Measurements from ENCODE around the gene PPP6R3. TPM values are rescaled to one million over a fixed set of nuclear protein-coding genes. Genes with fewer than 3 reads are reported as not detected.

Gene PPP6R3
- total RNA-seq, 5 donors from 2014 or later (not counting 1 experiment from before 2014, with no cell fraction given), result 106 to 147 (median 118) TPM

GRCh38 chr11:68439355-68440065 is 21.0 kb upstream of the PPP6R3 start:
- no peak overlapping the region for H3K27ac ChIP-seq (ENCODE audit: low read length)
- H3K4me1 ChIP-seq (ENCODE audit: control insufficient read depth in 1 of 2, extremely low read depth in 1 of 2, insufficient read depth in 2 of 2, low read length in 2 of 2), result no peaks in the 10 kb centered on the region
- no peak overlapping the region for H3K4me3 Mint-ChIP-seq
- H3K27me3 ChIP-seq (replicated peaks in 1 of 2; ENCODE audit: control insufficient read depth in 2 of 2, extremely low read depth in 1 of 2, insufficient read depth in 2 of 2, low read length in 1 of 2), result peaks cover 0 to 2% of the 10 kb centered on the region in 2 experiments
- 92% methylated on average over 16 of the region's 38 CpGs for WGBS (ENCODE audit: insufficient coverage)
- ATAC-seq (replicated peaks in 1 of 4), result no peak
- peaks cover 0 to 2% (median 0%) of the 10 kb centered on the region in 3 donors for H3K4me1 Mint-ChIP-seq
- H3K4me3 ChIP-seq (ENCODE audit: control insufficient read depth in 1 of 2, extremely low read depth in 1 of 2, low read length in 1 of 2), result no peak overlapping the region
- no peaks in the 10 kb centered on the region for H3K9me3 ChIP-seq
- H3K9me3 Mint-ChIP-seq, result no peaks in the 10 kb centered on the region
- no peak overlapping the region for H3K27ac Mint-ChIP-seq
- H3K36me3 Mint-ChIP-seq, result no peaks in the 10 kb centered on the region
- H3K36me3 ChIP-seq (ENCODE audit: control insufficient read depth in 2 of 2, extremely low read depth in 1 of 2, insufficient read depth in 1 of 2, low read length in 1 of 2), result peaks cover 0 to 14% of the 10 kb centered on the region in 2 donors
- ChIA-PET POLR2A (no interaction called here), CTCF (no interaction called here)
- DNase-seq, result no peak
- H3K27me3 Mint-ChIP-seq, result no peaks in the 10 kb centered on the region

GRCh38 chr11:68440224-68440623 is 20.3 kb upstream of the PPP6R3 start:
- POLR2A ChIA-PET, result no interaction called here

GRCh38 chr11:68441466-68442230 is 18.9 kb upstream of the PPP6R3 start:
- POLR2A ChIA-PET, result no interaction called here
- Histone ChIP-seq H3K9me3 (no peaks in the 10 kb centered on the region), H3K4me1 (ENCODE audit: control insufficient read depth in 1 of 2, extremely low read depth in 1 of 2, insufficient read depth in 2 of 2, low read length in 2 of 2) (peaks cover 0 to under 1% of the 10 kb centered on the region in 2 experiments), H3K36me3 (ENCODE audit: control insufficient read depth in 2 of 2, extremely low read depth in 1 of 2, insufficient read depth in 1 of 2, low read length in 1 of 2) (peaks cover 0 to 12% of the 10 kb centered on the region in 2 donors), H3K27me3 (replicated peaks in 1 of 2; ENCODE audit: control insufficient read depth in 2 of 2, extremely low read depth in 1 of 2, insufficient read depth in 2 of 2, low read length in 1 of 2) (peaks cover 0 to 4% of the 10 kb centered on the region in 2 experiments), H3K4me3 (ENCODE audit: control insufficient read depth in 1 of 2, extremely low read depth in 1 of 2, low read length in 1 of 2) (no peak overlapping the region), H3K27ac (ENCODE audit: low read length) (no peak overlapping the region)
- no peak for DNase-seq
- no peaks in the 10 kb centered on the region for H3K27me3 Mint-ChIP-seq
- H3K9me3 Mint-ChIP-seq, result no peaks in the 10 kb centered on the region
- H3K27ac Mint-ChIP-seq, result no peak overlapping the region
- ATAC-seq (replicated peaks in 1 of 4), result no peak
- no peak overlapping the region for H3K4me3 Mint-ChIP-seq
- H3K36me3 Mint-ChIP-seq, result no peaks in the 10 kb centered on the region
- H3K4me1 Mint-ChIP-seq, result peaks cover 0 to 2% (median 0%) of the 10 kb centered on the region in 3 donors
- CTCF ChIA-PET, result no interaction called here
- no CpG with 5 or more reads among the region's 6 CpGs for WGBS (ENCODE audit: insufficient coverage)

More at GRCh38 chr11:68440224-68440623, 20.3 kb upstream of the PPP6R3 start:
- Mint-ChIP-seq H3K36me3 (no peaks in the 10 kb centered on the region), H3K4me3 (no peak overlapping the region), H3K27me3 (no peaks in the 10 kb centered on the region), H3K9me3 (no peaks in the 10 kb centered on the region), H3K4me1 (peaks cover 0 to 2% (median 0%) of the 10 kb centered on the region in 3 donors), H3K27ac (no peak overlapping the region)
- Histone ChIP-seq H3K4me1 (ENCODE audit: control insufficient read depth in 1 of 2, extremely low read depth in 1 of 2, insufficient read depth in 2 of 2, low read length in 2 of 2) (no peaks in the 10 kb centered on the region), H3K9me3 (no peaks in the 10 kb centered on the region), H3K27ac (ENCODE audit: low read length) (no peak overlapping the region), H3K36me3 (ENCODE audit: control insufficient read depth in 2 of 2, extremely low read depth in 1 of 2, insufficient read depth in 1 of 2, low read length in 1 of 2) (peaks cover 0 to 14% of the 10 kb centered on the region in 2 donors), H3K4me3 (ENCODE audit: control insufficient read depth in 1 of 2, extremely low read depth in 1 of 2, low read length in 1 of 2) (no peak overlapping the region), H3K27me3 (replicated peaks in 1 of 2; ENCODE audit: control insufficient read depth in 2 of 2, extremely low read depth in 1 of 2, insufficient read depth in 2 of 2, low read length in 1 of 2) (peaks cover 0 to 2% of the 10 kb centered on the region in 2 experiments)
- 79% methylated on average over 8 of the region's 8 CpGs for WGBS (ENCODE audit: insufficient coverage)
- ATAC-seq (replicated peaks in 1 of 4) (no peak), DNase-seq (no peak)
- CTCF ChIA-PET, result no interaction called here

GRCh38 chr11:68442433-68442832 is 18.1 kb upstream of the PPP6R3 start:
- H3K27me3 ChIP-seq (replicated peaks in 1 of 2; ENCODE audit: control insufficient read depth in 2 of 2, extremely low read depth in 1 of 2, insufficient read depth in 2 of 2, low read length in 1 of 2), result peaks cover 0 to 2% of the 10 kb centered on the region in 2 experiments
- H3K4me3 ChIP-seq (ENCODE audit: control insufficient read depth in 1 of 2, extremely low read depth in 1 of 2, low read length in 1 of 2), result no peak overlapping the region
- peaks cover 0 to 8% of the 10 kb centered on the region in 2 experiments for H3K4me1 ChIP-seq (ENCODE audit: control insufficient read depth in 1 of 2, extremely low read depth in 1 of 2, insufficient read depth in 2 of 2, low read length in 2 of 2)
- Mint-ChIP-seq H3K9me3 (no peaks in the 10 kb centered on the region), H3K36me3 (no peaks in the 10 kb centered on the region), H3K27me3 (no peaks in the 10 kb centered on the region), H3K4me3 (no peak overlapping the region), H3K4me1 (peaks cover 2 to 3% (median 3%) of the 10 kb centered on the region in 3 donors), H3K27ac (no peak overlapping the region)
- ChIA-PET CTCF (no interaction called here), POLR2A (interaction anchor here in 1 of 2 donors (0.6 kb wide), 1 partner anchor 31 kb away, joined by 5 read pairs; no protein-coding TSS in a partner anchor)
- H3K27ac ChIP-seq (ENCODE audit: low read length), result no peak overlapping the region
- no peaks in the 10 kb centered on the region for H3K9me3 ChIP-seq
- H3K36me3 ChIP-seq (ENCODE audit: control insufficient read depth in 2 of 2, extremely low read depth in 1 of 2, insufficient read depth in 1 of 2, low read length in 1 of 2), result peaks cover 0 to 7% of the 10 kb centered on the region in 2 donors
- ATAC-seq (replicated peaks in 1 of 4) (no peak), DNase-seq (no peak)
- 98% methylated on average over 10 of the region's 10 CpGs for WGBS (ENCODE audit: insufficient coverage)

- Histone ChIP-seq H3K4me3 (ENCODE audit: control insufficient read depth in 1 of 2, extremely low read depth in 1 of 2, low read length in 1 of 2) (no peak overlapping the region), H3K9me3 (no peaks in the 10 kb centered on the region), H3K27me3 (replicated peaks in 1 of 2; ENCODE audit: control insufficient read depth in 2 of 2, extremely low read depth in 1 of 2, insufficient read depth in 2 of 2, low read length in 1 of 2) (peaks cover 0 to 2% of the 10 kb centered on the region in 2 experiments), H3K36me3 (ENCODE audit: control insufficient read depth in 2 of 2, extremely low read depth in 1 of 2, insufficient read depth in 1 of 2, low read length in 1 of 2) (peaks cover 0 to 4% of the 10 kb centered on the region in 2 donors), H3K27ac (ENCODE audit: low read length) (no peak overlapping the region), H3K4me1 (ENCODE audit: control insufficient read depth in 1 of 2, extremely low read depth in 1 of 2, insufficient read depth in 2 of 2, low read length in 2 of 2) (peaks cover 0 to 11% of the 10 kb centered on the region in 2 experiments)
- ChIA-PET POLR2A (no interaction called here), CTCF (interaction anchor here in 1 of 2 donors (0.6 kb wide), 1 partner anchor 112 kb away, joined by 3 read pairs; no protein-coding TSS in a partner anchor)
- Mint-ChIP-seq H3K4me1 (peaks cover 4 to 5% (median 4%) of the 10 kb centered on the region in 3 donors), H3K36me3 (no peaks in the 10 kb centered on the region), H3K27ac (no peak overlapping the region), H3K27me3 (no peaks in the 10 kb centered on the region), H3K4me3 (no peak overlapping the region), H3K9me3 (no peaks in the 10 kb centered on the region)
- DNase-seq (no peak), ATAC-seq (replicated peaks in 1 of 4) (no peak)
- 100% methylated on average over 1 of the region's 6 CpGs for WGBS (ENCODE audit: insufficient coverage)
Measured at GRCh38 chr11:68444566-68444965, 16.0 kb upstream of the PPP6R3 start.

- Mint-ChIP-seq H3K27me3 (no peaks in the 10 kb centered on the region), H3K4me3 (no peak overlapping the region), H3K4me1 (peaks cover 4 to 5% (median 4%) of the 10 kb centered on the region in 3 donors), H3K36me3 (no peaks in the 10 kb centered on the region), H3K27ac (no peak overlapping the region), H3K9me3 (no peaks in the 10 kb centered on the region)
- Histone ChIP-seq H3K27me3 (replicated peaks in 1 of 2; ENCODE audit: control insufficient read depth in 2 of 2, extremely low read depth in 1 of 2, insufficient read depth in 2 of 2, low read length in 1 of 2) (peaks cover 0 to 2% of the 10 kb centered on the region in 2 experiments), H3K36me3 (ENCODE audit: control insufficient read depth in 2 of 2, extremely low read depth in 1 of 2, insufficient read depth in 1 of 2, low read length in 1 of 2) (peaks cover 0 to under 1% of the 10 kb centered on the region in 2 donors), H3K9me3 (no peaks in the 10 kb centered on the region), H3K4me1 (ENCODE audit: control insufficient read depth in 1 of 2, extremely low read depth in 1 of 2, insufficient read depth in 2 of 2, low read length in 2 of 2) (peaks cover 0 to 11% of the 10 kb centered on the region in 2 experiments), H3K27ac (ENCODE audit: low read length) (no peak overlapping the region), H3K4me3 (ENCODE audit: control insufficient read depth in 1 of 2, extremely low read depth in 1 of 2, low read length in 1 of 2) (no peak overlapping the region)
- CTCF ChIA-PET, result no interaction called here
- DNase-seq (no peak), ATAC-seq (replicated peaks in 1 of 4) (no peak)
- POLR2A ChIA-PET, result no interaction called here
- WGBS (ENCODE audit: insufficient coverage), result 83% methylated on average over 6 of the region's 11 CpGs
Measured at GRCh38 chr11:68445531-68446035, 15.0 kb upstream of the PPP6R3 start.
